Stimulated activated CD4-positive, alpha-beta T cell treated with anti-CD3 and anti-CD28 coated beads, Interleukin-4, amount 100 ng/mL, for 24 hours (primary cell): Measurements from ENCODE around the gene COL18A1.

Source experiments
- DNase-seq: peaks from one replicate; pipeline ENCODE4 v3.0.0-alpha.2; 2020

Gene COL18A1

DNA sequence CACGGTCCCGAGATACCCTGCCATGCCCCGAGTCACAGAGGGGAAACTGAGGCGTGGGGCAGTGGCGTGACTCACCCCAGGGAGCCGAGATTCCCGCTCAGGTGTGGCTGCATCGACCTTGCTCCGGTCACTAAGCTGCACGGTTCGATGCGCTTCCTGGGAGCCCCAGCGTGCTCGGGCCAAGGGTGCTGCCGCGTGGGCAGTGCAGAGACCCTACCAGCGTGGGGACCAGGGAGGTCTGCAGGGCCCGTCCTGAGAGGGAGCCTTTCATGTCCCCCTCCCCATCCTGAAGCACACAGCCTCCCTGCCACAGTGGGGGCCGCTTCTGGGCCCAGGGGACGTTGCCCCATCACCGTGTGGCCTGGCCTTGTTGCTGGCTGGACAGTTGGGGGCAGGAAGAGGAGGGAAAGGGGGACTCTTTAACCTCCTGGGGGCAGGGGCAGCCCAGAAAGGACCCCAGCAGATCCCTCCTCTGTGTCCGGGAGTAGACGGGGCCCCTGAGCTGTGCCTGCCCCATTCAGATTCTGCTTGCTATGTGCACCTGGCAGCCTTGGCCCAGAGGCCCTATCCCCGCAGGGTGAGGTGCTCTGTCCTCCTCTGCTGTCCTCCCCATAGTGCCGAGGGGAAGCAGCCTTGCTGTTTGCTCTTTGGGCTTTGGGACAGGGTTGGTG, 52.3 kb downstream of the COL18A1 start:
- DNase-seq, result no peak

DNA sequence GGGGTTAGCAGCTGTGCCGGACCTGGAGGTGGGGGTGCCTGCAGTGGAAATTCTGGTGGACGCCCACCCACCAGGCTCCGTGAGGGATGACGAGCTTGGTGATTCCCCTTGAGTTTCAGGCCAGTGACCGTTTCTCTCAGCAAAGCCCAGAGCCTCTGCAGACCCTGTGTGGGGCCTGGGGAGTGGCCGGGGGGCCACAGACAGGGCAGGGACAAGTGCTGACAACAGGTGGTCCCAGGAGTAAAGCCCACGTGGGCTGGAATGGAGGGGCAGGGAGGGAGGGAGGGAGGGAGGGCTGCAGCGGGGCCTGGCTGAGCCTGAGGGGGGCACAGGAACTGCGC, 52.8 kb downstream of the COL18A1 start:
- DNase-seq, result no peak

GRCh38 chr21:45458281-45459170, 53.6 kb downstream of the COL18A1 start:
- DNase-seq, result no peak

DNA sequence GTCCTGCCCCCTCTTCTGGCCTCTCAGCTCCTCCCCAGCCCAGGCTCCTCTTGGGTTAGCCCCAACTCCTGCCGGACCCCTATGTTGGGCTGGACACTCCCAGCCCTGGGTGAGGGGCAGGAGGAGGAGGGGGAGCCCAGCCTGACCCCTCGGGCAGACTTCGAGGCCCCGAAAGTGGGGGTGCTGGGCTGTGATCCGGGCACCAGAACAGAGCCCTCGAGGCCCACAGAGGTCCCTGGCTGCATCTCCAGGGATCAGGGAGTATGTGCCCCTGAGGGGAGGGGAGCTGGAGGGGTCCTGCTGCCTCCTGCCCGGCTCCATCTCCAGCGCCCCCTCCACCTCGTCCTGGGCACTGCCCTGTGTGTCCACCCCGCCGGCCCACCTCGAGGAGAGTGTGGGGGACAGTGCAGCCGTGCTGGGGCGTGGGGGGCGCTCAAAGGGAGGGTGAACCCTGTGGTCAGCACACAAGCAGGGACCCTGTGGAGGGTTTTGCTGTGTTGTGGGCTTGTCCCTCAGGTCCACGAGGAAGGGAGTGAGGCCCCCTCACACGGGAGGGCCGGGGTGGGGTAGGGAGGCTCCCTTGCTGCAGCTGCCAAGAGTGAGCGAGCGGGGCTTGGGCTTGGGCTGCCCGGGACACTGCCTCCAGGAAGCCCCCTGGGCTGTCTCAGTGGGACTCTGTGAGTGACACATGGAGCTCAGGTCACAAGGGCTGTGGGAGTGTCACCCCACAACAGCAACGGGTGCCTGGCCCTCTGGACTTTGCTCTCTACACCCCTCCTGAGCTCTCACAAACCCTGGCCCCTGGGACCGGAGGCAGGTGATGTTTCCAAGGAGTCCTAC, 54.4 kb downstream of the COL18A1 start:
- DNase-seq, result no peak

DNA sequence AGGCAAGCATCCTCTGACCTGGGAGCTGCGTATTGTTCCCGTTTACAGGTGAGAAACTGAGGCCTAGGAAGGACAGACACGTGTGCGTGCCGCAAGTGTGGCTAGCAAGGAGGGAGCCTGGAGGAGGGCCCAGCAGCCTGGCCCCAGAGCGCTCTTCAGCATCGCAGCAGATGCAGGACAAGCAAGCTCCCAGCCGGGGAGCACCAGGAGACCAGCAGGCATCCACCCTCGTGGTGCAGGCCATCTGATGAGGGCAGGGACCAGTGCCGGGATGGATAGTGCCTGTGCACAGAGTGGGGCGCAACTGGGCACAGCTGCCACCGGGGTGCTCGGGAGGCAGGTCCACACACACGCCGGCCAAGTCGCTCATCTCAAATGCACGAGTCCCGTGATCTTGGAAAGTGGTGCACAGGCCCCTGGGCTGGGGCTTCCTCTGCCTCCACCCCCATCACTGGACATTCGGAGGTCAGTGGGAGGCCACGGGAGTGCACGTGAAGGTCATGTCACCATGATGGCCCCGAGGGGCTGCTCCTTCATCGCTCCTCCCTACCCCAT, 55.1 kb downstream of the COL18A1 start:
- no peak for DNase-seq

- no peak for DNase-seq
These were observed 55.8 kb downstream of the COL18A1 start for GRCh38 chr21:45460611-45461368.

- DNase-seq, result no peak
These were observed 56.4 kb downstream of the COL18A1 start for GRCh38 chr21:45461369-45461750.

- no peak for DNase-seq
These were observed 56.9 kb downstream of the COL18A1 start for GRCh38 chr21:45461806-45462341.

DNA sequence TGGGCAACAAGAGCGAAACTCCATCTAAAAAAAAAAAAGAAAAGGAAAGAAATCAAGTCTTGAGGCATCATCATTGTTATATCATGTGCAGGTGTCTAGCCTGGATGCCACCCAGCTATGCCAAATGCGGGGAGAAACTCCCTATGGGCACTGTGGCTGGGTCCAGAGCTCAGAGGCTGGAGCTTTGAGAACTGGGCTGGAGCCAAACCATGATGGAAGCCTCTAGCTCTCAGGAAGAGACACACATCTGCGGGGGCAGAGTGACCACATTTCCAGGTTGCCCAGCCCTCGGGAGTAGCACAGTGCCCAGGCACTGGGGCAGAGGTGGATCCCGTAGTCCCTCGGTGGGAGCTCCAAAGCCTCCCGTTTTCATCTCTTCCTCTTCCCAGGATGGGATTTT, 58.9 kb downstream of the COL18A1 start:
- DNase-seq, result no peak

- no peak for DNase-seq
These were observed 59.3 kb downstream of the COL18A1 start for GRCh38 chr21:45464309-45464708.

- no peak for DNase-seq
These were observed 60.1 kb downstream of the COL18A1 start for GRCh38 chr21:45465105-45465504.

DNA sequence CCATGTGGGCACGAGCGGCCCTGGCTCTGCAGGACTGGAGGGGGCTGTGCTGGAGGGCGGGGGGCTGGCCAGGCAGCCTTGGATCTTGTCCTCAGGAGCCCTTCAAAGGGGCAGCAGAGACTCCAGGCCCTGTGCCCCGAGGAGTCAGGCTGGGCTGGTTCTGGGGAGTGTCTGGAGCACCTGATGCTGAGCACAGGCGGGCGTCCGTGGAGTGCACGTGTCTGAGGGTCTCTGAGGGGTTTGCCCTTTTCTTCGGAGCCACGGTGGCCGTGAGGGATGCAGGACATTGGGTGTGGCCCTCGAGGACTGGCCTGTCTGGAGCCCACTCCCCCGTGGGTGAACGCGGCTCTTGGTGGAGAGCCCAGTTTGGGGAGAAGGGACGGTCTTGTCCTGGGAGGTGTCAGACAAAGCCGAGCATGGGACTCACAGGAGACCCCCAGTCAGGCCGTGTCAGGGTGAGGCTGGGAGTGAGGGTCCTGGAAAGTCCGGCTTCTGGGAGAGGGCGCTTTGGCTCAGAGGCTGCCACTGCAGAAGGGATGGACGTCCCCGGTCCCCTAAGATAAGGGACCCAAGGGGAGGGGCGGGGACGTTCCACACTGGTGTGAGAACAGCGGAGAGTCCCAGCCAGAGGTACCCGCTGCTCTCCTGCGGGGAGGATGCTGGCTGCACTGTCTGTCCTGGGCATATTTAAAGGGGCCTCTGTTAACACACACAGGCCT, 60.8 kb downstream of the COL18A1 start:
- no peak for DNase-seq

DNA sequence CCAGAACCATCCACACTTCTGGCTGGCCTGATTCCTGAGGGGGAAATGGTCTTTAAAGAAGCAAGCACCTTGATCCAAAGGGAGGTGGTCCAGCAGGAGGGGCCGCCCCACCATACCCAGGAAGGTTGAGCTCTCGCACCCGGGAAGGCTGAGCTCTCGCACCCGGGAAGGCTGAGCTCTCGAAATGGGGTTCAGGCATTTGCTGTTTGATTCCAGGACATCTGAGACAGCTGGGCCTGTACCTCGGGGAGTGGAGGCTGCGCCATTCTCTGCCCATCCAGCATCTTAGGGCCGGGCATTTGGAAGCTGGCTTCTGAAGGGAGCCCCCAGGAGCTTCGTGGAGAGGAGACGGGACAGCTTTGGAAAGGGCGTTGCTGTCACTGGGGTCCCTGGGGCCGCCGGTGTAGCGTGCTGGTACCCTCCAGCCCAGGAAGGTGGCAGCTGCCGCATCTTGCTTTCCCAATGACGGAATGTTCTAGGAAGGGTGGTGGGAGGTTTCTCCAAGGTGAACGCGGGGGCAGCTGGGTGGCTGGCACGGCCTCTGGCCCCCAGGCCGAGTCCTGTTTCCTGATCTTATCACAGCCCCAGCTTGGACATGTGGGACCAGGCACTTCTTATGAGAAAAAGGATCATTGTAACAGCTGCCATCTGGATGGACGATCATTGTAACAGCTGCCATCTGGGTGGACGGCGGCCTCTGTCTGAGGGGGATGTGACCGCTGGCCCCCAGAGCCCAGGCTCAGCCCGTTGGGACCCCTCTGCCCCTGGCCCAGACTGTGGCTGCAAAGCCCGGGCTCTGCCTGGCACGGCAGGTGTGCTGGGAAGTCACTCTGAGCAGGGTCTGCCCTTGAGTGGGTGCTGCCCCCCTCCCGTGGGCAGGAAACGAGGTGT, 61.6 kb downstream of the COL18A1 start:
- DNase-seq, result no peak

- DNase-seq, result no peak
These were observed 62.3 kb downstream of the COL18A1 start for GRCh38 chr21:45467221-45467779.

DNA sequence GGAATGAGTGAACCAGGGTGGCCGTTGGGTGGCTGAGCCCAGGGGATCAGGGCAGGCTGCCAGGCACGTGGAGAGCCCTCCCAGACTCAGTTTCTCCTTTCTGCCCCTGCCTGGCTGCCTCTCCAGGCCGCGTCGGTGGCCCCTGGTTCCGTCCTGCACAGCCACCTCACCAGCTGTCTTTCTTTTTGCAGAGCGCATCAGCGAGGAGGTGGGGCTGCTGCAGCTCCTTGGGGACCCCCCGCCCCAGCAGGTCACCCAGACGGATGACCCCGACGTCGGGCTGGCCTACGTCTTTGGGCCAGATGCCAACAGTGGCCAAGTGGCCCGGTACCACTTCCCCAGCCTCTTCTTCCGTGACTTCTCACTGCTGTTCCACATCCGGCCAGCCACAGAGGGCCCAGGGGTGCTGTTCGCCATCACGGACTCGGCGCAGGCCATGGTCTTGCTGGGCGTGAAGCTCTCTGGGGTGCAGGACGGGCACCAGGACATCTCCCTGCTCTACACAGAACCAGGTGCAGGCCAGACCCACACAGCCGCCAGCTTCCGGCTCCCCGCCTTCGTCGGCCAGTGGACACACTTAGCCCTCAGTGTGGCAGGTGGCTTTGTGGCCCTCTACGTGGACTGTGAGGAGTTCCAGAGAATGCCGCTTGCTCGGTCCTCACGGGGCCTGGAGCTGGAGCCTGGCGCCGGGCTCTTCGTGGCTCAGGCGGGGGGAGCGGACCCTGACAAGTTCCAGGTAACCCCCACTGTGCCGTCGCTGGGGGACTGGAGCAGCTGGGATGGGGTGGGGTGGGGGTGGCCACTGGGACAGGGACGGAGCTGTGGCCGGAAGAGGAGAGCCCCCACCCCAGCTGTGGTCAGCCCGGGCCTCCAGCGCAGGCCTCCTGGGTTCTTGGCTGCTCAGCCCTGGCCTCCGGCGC, 63.3 kb downstream of the COL18A1 start:
- DNase-seq, result no peak

DNA sequence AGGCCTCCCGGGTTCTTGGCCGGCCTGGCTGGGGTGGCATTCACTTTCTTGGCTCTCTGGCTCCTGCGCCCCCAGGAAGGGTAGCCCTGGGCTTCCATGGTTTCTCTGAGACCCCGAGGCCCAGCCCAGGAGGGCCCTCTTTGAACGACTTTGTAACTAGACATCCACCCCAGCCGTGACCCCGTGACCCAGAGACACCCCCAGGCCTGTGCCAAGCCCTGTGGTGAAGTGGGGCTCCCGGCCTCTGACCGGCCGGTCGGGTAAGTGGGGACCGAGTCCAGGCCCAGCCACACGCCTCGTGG, 64.0 kb downstream of the COL18A1 start:
- DNase-seq, result no peak

DNA sequence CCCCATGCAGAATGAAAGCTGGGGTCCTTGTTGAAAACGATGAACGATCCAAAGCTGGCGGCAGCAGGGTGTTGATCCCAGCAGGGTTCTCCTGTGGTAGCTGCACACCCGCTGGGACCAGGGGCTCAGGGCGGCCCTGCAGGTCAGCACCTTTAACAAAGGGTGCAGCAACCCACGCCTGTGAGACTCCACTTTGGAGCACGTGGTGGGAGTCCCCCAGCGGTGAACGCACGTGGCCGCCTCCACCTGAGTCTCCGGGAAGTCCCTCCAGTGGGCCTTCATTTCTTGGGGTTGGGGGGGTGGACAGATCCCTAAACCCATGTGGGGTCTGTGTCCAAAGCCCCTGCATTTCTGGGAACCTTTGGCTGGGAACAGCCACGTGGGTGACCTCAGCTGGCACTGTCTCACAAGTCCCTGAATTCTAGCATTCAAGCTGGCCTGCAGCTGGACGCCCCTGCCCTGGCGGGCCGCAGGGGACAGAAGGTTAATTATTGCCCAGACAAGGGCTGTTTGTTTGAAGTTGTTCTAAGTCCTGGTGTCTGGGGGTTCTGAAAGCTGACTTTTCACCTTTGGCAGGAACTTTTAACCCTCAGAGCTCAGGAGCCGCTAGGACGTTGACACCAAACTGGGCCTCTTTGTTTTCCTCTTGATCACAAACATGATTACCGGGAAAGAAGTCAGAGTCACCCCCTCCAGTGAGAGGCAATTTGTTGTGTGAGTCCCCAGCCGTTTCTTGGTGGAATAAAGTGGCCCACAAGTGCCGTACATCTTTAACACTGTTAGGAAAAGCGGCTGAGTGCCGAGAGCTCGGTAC, 64.5 kb downstream of the COL18A1 start:
- no peak for DNase-seq

DNA sequence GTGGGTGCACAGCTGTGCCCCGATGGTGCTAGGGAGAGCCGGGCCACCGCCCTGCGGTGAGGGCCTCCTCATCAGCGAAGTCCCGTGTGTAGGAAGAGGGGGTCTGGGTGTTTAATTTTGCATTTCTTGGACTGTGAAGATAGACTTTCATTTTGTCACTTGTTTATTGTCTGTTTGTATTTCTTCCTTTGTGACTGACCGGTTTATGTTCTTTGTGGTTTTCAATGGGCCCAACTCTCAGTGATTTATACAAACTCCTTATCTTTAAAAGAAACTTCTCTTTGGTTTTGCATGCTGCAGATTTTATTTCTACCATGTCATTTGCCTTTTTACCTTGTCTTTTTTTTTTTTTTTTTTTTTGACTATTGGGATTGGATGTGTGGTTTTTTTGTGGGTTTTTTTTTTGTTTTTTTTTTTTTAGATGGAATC, 65.1 kb downstream of the COL18A1 start:
- no peak for DNase-seq
